NCI-H748 (cell line): ENCODE data around the gene ALDOA.
"Not testable (repeated sequence)": the region's sequence is repeated elsewhere in the genome, so short reads cannot be mapped to it uniquely, and the experiment has no call there.

Experiments
- DNase-seq: peaks from one replicate; lab custom pipeline; 2025; ENCODE audit not compliant: unreplicated experiment; lab: John Stamatoyannopoulos, UW

The ALDOA gene

GRCh38 chr16:30065102-30065942, at the start of gene ALDOA:
Gene ALDOA, plus strand, starts transcription at chr16:30065760. Its CDS starts 1,138 bp downstream, at chr16:30066898.
- peak; percentile 95 for DNase-seq

GRCh38 chr16:30016555-30017276, 48.8 kb upstream of the ALDOA start:
- no peak for DNase-seq

DNA sequence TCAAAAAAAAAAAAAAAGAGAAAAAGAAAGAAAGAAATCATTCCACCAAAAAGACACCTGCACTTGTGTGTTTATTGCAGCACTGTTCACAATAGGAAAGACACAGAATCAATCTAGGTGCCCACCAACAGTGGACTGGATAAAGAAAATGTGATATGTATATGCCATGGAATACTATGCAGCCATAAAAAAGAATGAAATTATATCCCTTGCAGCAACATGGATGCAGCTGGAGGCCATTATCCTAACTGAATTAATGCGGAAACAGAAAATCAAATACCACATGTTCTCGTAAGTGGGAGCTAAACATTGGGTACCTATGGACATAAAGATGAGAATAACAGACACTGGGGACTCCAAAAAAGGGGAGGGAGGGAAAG, 48.3 kb upstream of the ALDOA start:
- no peak for DNase-seq

- not testable (repeated sequence) for DNase-seq
These were observed 47.6 kb upstream of the ALDOA start for GRCh38 chr16:30017937-30018336.

- no peak for DNase-seq
These were observed 46.8 kb upstream of the ALDOA start for GRCh38 chr16:30018731-30019158.

DNA sequence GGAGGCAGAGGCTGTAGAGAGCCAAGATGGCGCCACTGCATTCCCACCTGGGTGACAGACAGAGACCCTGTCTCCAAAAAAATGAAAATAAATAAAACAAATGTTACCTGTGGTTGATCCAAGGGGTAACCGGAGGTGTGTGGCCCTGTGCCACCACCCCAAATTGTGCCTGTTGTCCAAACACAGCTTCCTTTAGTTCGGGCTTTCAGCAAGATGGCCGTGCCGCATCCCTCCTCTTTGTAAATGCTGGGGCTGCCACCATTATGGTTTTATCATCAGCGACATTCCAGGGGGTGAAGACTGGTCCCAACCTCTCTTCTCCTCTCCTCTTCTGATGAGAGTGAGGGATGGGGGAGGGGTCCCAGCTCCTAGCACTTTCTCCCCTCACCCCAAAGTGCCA, 42.7 kb upstream of the ALDOA start, which contains the start of gene C16orf92:
TSS of gene C16orf92 (plus strand) at position 312 of the 400 bp plus-strand sequence. CDS start 143 bp downstream, outside the sequence.
- DNase-seq, result no peak

DNA sequence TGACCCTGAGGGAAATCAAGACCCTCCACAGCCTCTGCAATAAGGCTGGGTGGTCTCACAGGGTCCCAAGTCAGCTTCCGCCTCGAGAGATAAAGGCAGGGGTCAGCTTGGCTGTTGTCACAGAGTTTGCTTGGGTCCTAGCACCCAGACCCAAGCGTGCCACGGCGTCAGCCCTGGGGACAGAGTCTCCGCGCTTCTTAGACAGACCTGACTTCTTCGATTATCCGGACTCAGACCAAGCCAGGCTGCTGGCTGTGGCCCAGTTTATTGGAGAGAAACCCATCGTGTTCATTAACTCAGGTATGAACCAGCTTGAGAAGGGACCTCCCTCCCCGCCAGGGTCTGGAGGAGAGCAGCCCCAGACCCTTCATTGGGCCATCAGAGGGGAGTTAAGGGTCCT, 42.0 kb upstream of the ALDOA start:
- no peak for DNase-seq

- DNase-seq, result no peak
These were observed 41.1 kb upstream of the ALDOA start for GRCh38 chr16:30024451-30024850.

DNA sequence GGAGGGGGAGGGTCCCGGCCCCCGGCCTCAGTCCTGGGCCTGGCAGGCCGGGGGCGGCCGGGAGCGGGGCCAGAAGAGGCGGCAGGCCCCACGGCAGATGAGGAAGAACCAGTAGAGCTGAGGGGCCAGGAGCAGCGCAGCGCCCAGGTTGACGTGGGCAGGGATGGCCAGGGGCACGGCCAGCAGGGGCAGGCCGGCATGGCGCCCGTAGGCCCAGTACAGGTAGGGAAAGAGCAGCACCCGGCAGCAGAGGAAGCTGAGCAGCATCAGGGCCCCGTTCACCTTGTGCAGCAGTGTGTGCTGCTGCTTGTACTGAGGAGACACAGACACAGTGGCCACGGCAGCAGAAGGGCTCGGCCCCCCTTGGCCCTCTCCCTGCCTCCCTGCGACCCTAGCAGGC, 40.4 kb upstream of the ALDOA start:
- no peak for DNase-seq

DNA sequence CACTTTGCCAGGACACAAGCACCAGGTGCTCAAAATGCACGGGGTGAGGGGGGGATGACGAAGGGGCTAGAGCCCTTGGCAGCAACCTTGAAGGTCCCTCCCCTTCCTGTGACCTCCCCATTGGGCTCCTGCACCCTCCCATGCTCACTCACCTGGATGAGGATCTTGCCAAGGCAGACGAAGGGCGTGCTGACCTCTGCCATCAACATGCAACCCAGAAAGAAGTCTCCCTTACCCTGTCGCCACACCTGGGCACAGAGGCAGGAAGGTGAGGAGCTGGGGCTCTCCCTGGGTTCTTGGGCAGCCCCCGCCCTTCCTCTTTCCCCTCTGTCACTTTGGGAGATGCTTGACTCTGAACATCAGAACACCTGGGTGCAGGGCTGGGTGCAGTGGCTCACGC, 40.0 kb upstream of the ALDOA start:
- no peak for DNase-seq

DNA sequence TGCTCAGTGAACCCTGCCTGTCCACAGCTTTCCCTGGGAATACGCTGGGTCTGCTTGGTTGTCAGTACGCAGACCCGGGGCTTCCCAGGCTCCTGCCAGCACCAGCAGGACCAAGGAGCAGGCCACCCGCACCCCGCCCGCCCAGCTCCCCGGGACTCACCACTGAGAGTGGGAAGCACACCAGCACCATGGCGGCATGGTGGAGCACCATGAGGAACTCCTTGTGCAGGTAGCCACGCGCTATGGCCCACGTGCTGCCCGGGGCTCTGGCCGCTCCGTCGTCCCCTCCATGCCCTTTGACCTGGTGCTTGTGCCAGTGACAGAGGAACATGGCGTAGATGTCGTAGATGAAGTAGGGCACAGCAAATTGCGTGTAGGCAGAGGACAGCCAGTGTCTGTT, 39.1 kb upstream of the ALDOA start:
- no peak for DNase-seq

DNA sequence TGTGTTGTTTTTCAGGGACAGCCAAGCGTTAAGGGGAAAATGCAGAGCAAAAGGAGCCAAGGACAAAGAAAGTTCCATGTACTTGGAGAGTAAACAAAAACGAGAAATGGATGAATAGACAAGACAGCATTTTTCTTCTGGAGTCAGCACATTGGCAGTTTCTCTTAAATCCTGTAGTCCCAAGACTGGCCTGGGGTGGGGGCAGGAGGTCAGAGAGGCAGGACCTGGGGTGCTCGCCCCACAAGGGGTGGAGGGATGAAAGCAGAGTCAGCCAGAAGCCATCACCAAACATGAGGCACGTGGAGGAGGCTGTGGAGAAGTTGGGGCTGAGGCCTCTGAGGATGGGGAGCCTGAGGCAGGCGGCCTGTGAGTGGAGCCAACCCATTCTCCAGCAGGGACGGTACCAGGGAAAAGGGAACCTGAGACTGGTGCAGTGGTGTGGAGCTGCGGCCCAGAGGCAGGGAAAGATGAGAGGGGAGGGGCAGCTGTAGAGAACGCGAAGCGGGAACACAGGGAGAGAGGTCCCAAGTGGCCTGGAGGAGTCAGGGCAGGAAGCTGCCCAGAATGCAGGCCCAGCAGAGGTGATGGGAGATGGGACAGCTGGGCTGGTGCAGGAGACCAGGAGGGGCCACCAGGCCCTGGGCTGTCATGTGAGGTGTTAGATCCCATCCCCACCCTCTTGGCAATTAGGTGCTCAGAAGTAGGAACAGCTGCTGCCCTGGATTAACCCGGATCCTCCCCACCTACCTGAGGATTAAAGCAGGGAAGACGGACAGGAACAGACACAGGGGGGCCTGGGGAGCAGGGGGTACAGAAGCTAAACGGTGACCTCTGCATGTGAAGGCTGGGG, 37.7 kb upstream of the ALDOA start:
- no peak for DNase-seq

DNA sequence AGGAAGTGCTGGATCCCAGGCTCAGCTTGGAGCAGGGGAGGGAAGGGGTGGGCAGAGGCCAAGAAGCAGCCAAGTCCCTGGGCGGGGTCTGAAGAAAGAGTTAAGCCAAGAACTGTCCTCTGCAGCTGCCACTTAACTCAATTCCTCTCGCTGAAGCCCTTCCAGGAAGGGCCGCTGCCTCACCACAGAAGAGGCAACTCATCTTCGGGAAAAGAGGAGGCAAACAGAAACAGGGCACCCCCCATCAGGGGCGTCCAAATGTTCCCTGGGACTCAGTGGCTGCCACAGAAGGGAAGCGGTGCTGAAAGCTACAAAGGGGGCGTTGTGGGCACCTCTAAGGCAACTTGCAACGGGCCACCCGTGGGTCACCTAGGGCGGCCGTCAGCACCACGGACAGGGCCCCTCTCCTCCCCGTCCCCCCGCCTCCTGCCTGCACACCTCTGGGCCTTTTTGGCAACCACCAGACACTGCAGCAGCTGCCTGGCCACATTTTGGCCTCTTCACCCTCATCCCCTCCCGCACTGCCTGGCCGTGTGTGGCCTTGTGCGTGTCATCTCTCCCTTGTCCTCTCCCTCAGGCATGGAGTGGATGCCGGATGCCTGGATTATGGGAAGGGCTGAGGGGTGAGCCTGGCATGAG, 37.0 kb upstream of the ALDOA start:
- DNase-seq, result no peak

GRCh38 chr16:30030011-30030685, 35.4 kb upstream of the ALDOA start:
- DNase-seq, result no peak

GRCh38 chr16:30030841-30031413, 34.6 kb upstream of the ALDOA start, which contains the start of gene TLCD3B:
Gene TLCD3B, minus strand, starts transcription at chr16:30031271. Its CDS starts 744 bp downstream, at chr16:30030527.
- DNase-seq, result peak; percentile 64

DNA sequence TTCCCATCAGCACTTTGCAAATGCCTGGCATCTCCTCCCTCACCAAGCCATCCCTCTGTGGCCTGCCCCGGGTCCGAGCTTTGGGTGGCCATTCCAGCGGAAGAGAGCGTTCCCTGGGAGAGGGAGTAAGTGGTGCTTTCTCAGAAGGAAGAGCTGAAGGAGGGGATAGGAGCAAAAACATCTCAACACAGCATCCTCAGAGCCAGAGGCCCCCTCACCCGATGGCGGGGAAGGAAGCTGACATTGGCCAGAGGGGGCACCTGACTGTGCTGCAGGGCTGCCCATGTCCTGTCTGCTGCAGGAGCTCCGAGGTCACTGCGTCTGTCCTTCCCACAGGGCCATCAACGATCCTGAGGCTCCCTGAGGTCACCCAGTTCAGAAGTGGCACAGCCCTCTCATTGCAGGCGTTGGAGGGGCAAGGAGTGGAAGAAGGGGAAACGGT, 34.1 kb upstream of the ALDOA start:
- no peak for DNase-seq

DNA sequence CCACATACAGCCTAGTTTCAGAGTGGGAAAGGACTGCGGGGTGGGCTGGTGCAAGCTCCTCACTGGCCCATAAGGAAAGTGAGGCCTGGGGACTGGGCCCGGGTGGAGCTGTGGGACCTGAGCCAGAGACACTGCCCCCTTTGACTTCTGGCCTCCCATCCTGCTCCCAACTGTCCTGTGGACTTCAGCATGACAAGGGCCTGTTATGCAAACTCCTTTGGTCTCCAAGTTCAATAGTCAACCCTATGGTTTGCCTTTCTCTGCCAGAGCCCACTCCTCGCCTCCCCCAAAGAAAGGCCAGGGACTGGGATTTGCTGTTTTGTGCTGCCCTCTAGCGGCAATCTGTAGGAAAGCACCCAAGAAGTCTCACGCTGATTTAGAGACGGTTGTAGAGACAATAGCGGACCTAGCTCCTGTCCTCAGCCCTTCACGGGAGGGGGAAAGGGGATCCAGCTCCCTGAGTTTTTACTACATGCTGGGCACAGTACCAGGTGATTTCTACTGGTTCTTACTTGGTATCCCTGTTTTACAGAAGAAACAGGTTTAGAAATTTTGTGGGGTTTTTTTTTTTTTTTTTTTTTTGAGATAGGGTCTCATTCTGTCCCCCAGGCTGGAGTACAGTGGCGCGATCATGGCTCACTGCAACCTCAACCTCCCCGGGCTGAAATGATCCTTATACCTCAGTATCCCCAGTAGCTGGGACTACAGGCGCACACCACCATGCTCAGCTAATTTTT, 33.3 kb upstream of the ALDOA start:
- peak; percentile 77 for DNase-seq

- no peak for DNase-seq
These were observed 32.3 kb upstream of the ALDOA start for GRCh38 chr16:30033270-30033669.

GRCh38 chr16:30040221-30040620, 25.3 kb upstream of the ALDOA start:
- no peak for DNase-seq
